ENCODE measurements around the gene LAMA5.

LAMA5 gene

DNA sequence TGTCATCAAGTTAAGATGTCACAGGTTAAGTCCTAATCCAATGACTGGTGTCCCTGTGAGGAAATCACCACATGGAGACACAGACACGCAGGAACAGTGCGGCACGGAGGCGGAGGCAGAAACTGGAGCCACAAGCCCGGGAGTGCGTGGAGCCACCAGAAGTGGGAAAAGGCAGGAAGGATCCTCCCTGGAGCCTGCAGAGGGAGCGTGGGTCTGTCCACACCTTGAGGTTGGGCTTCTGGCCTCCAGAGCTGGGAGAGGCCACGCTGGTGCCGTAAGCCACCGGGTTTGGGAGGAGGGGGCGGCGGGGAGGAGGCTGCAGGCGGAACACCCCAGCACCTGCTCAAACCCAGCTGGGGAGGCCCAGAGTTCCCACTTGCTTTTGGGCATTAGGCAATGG, 36.2 kb upstream of the LAMA5 start:
- DNase-seq = no peak

DNA sequence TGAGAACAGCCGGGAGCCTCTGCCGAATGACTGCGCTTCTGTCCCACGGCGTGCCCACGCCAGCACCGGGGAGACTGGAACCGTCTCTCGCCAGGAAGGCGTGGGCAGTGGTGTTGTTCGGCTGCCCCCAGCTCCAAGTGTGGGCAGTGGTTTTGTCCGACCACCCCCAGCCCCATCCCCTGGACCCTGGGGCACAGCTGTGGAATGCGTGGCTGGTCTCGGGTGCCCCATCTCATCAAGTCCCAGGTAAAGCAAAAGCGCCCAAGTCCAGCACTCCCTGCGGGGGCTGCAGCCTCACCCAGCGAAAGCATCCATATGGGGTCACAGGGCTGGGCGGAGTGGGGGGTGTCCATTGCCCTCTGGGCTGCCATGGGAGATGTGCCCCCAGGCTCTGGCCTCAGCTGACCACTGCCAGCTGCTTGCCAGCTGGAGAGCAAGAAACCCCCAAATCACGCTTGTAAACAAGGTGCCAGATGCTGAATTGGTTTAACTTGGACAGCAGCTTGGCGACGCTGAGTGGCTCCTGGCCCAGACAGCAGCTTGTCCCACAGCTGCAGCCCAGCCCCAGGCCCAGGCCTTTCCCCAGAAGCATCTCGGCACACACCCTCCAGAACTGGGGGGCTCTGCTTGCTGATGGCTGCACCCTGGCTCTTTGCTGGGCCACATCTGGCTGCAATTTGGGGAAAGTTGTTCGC, 35.5 kb upstream of the LAMA5 start:
- DNase-seq = no peak

DNA sequence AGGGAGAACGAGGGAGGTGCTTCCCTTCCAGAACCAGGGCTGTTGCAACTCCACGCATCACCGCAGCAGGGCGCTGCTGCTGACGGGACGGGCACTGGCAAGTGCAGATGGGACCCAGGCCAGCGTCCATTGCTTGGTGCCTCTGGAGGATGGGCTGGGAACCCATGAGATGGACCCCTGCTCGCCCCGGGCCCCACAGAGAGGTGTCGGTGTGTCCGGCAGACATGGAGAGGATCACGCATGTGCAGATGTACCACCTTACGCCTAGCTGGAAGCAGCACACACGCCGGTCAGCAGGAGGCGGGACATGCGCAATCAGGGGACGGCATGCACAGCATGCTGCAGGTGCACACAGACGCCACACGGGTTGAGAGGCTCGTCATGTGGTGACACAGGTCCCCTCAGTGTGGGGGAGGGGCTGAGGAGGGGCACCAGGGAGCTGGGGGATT, 34.2 kb upstream of the LAMA5 start:
- no peak for DNase-seq

DNA sequence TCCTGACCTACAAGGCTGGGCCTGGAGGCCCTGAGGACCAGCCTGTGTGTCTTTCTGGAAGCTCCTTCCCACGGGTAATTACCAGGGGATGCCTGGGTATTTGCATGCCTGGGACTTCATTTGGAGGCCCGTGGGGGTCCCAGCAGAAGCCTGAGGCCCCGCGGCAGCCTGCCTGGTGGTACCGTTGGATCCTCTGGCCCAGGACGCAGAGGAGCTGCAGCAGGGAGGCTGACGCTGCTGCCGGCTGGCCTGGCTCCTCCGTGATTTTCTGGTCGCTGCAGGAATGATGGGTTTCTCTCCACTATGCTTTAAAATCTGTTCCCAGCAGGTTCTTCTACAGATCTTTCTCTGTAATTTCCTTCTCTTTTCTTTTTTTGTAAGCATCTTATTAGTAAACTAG, 33.4 kb upstream of the LAMA5 start:
- no peak for DNase-seq

DNA sequence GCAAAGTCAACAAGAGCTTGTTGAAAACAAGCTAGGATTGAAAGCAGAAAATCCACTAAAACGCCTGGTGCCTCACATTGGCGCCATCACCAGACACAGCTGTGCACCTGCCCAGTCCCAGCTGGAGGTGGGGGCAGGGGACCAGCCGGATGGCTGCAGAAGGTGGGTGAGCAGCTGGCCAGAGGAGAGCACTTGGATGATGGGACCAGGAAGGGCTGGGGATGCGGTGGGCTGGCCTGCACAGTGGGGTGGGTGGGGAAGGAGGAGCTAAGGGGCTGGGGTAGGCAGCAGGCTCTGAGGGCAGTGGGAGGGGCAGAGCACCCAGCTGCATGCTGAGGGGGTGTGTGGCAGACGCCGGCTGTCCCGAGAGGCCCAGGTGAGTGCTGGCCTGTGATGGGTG, 32.9 kb upstream of the LAMA5 start:
- DNase-seq = no peak

DNA sequence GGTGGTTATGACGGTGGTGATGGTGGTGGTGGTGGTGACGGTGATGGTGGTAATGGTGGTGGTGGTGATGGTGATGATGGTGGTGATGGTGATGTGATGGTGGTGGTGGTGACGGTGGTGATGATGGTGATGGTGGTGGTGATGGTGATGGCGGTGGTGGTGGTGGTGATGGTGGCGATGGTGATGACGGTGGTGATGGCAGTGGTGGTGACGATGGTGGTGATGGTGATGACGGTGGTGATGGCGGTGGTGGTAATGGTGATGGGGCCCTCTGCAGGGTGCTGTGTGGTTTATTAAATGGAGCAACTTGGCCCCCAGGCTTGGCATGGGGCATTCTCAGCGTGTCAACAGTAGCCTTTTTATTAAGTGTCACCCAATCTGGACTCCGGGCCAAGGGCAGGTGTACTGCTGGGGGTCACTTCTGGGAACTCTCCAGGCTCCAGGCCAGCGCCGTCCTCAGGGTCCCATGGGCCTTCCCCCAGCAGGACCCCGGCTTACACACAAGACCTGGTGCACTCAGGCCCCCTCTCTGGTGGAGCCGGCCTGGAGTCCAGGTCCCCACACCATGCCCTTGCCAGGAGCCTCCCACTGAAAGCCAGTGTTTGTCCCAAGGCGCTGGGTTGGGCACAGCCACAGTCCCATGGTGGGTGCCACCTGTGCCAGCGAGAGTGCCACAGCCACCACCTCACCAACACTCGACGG, 31.2 kb upstream of the LAMA5 start:
- no peak for DNase-seq

DNA sequence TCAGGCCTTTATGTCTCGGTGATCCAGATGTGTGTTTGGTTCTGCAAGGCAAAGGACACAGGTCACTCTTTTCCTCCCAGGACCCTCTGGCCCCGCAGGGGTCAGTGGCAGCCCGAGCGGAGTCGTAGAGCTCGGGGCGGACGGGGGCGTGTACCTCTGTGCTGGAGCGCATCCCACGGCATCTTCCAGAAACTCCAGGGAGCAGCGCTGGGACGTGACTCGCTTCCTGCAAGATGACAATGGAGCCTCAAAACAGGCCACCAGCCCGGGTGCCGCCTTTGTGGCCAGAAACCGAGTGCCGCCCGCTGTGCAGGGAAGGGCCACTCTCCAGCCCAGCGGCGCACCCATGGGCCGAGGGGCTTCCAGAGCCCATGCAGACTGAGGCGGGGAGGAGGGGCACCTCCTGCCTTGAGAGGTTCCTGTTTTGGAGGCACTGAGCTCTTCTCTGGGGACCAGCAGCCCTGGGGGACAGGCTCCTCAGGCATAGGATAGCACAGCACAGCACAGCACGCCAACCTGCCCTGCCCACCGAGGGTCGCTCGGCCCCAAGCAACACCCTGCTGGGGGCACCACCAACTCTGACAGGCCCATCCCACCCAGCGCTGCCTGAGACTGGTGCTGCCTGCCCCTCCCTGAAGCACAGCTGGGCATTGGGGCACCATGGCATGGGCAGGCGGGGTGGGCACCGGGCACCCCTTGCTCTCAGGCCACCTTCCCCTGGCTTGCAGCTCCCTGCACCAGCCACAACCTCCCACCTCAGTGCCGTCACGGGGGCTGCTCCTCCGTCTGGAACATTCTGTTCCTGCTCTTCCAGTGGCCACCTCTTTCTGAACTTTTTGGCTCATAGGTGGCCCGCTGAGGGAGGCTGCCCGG, 29.5 kb upstream of the LAMA5 start:
- DNase-seq = no peak

DNA sequence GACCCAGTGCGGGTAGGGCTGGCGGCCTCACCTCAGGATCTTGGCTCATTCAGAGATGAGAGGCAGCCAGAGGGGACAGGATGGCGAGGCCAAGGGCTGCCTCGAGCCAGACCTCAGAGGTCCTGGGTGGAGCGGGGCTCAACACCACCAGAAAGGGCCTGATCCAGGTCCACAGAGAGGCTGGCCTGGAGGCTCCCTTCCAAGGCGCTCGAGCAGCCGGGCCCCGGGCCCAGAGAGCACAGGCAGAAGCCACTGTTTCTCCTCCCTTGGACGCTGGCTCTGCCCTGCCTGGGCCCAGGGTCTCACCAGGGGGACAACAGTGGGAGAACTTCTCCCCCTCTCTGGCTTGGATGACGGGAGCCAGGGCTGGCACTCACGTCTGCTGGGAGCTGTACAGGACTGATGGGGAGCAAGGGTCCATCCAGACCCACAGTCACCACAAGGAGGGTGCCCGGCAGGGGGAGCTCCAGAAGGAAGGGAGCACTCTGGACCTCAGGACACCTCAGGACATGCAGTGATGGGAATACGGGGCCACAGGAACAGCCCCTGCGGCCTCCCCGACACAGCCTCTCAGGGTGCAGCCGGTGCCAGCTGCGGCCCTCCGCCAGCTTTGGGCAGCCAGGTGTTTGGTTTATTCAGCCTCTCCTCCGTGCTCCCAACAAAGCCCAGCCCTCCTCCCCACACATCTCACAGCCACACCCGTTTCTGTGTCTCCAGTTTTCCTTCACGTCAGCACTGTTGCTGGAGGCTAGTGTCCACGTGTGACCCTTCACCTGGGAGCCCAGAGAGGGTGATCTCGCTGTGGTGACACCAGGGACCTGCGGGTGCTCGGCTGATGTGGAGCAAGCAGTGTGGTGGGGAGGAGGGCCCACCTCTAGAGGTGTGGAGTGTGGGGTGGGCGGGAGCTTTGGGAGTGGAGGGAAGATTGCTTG, 28.5 kb upstream of the LAMA5 start:
- DNase-seq = no peak

GRCh38 chr20:62394248-62395245, 27.4 kb upstream of the LAMA5 start:
- DNase-seq = no peak

DNA sequence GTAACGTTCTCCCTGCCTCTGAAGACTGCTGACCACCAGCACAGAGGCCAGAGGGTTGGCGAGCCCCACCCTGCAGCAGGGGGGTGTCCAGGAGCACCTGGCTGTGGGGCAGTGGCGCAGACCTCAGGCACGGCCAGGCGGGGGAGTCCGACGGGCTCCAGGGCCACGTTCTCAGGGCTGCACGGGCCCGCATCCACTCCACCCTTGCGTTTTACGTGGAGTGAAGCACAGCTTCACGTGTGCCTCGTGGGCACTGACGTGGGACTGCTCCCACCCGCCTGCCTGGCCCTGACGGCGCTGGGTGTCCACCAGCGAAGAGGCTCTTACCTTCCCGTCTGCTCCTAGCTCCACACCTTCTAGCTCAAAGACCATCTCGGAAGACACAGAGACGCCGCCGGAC, 26.7 kb upstream of the LAMA5 start:
- no peak for DNase-seq

DNA sequence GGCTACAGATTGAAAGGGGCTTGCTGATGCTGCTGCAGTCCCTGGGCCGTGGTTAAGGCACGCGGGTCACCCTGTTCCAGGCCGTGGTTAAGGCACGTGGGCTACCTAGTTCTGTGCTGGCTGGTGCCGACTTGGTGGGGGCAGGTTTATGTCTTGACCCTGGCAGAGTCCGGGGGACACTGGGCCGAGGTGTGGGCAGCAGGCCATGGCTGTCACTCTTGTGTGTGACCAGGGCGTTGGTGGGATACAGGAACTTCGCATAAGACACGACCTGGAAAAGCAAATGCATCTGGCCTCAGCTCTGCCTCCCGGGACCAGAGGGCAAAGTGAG, 26.2 kb upstream of the LAMA5 start:
- no peak for DNase-seq

DNA sequence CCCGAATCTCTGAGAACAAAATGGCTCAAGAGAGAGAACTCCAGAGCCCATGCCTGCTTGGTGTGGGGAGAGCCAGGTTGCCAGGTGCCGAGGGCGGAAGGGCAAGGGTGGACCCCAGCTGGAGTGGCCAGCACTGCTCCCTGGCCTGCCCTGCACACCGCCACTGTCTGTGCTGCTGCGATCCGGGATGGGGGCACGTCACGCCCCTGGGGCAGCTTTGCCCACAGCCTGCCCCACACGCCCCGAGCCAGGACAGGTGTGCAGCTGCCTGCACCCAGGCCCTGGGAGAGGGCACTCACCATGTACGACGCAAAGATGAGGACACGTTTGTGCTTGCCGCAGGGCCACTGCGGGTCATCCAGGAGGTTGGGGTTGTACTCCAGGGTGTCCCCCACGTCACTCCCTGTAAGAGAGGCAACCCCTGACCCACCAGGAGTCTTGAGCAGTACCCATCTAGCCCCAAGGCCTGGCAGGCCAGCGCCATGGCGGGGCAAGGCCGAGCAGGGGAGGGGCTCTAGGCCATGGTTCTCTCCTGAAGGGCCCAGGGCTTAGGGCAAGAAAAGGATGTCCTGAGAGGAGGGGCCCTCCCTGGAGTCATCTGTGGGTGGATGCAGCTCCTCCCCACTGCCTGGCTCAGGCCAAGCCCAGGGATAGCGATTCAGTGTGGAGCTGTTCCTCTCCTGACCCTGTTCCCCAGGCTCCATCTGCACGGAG, 25.7 kb upstream of the LAMA5 start:
- no peak for DNase-seq

- no peak for DNase-seq
Measured at GRCh38 chr20:62392077-62392418, 24.9 kb upstream of the LAMA5 start.

DNA sequence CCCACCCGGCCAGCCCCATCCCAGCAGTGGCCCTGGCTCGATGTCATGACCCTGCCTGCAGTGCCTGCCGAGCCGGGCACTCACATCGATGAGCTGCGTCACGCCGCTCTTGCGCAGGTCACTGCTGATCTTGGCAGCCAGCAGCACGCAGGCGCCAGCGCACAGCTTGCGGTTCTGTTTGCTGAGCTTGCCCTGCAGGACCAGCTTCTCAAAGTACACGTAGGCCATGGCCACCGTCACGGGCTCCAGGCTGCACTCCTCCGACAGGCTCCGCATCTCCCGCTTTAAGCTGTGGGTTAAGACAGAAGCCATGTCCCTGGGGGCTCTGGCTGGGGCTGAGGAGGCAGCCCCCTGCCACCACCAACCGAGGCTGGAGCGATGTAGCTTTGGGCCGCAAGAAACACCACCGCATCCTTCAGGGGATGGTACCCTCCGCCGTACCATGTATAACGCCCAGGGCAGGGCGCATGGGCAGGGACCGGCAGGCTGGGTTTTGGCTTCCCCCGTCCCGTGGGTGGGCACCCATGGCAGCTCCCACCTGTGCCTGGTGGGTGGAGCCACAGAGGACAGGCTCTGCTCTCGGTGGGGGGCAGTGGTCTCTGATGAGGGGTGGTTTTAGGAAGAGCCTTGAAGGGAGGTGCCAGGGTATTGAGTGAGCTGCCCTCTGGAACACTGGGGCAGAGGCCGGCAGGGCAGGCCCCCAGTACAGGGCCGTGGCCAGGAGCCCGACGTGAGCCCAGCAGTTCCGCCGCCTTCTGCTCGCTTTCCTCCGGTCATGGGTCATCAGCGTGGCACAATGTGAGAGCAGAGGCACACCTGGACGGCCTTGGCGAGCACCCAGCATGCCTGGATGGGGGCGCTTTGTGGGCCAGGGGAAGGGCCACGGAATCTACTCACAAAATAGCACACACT, 24.3 kb upstream of the LAMA5 start:
- DNase-seq = no peak

- DNase-seq = no peak
Measured at GRCh38 chr20:62390317-62391164, 23.4 kb upstream of the LAMA5 start.

DNA sequence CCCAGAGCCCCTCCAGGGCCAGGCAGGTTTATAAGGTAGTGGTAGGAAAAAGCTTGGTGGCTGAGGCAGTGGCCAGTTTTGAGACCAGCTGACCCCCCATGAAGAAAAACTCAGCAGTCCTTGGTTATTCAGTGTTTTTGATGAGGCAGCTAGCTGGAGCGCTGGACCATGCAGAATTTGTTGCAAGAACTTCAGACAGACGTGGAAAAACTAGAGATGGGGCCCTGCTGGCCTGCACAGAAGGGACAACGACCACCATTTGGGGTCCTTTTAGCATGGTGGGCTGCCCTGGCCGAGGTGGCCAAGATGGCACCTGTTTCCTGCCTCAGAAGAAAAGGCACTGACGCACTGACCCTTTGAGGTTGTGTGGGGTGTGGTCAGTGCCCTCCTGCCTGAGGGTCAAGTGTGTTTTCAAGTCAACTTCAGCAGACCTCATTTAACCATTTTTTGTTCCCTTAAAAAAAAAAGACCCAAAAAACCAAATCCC, 22.5 kb upstream of the LAMA5 start:
- no peak for DNase-seq

GRCh38 chr20:62388839-62389600, 21.9 kb upstream of the LAMA5 start:
- no peak for DNase-seq

All from stimulated activated CD8-positive, alpha-beta memory T cell treated with anti-CD3 and anti-CD28 coated beads, Interleukin-4, amount 100 ng/mL, for 48 hours (primary cell).